ENCODE measurements around the gene NT5C. TPM values are rescaled to one million over a fixed set of nuclear protein-coding genes. Genes with fewer than 3 reads are reported as not detected.
"Not testable (repeated sequence)": the region's sequence is repeated elsewhere in the genome, so short reads cannot be mapped to it uniquely, and the experiment has no call there.

Gene NT5C
- total RNA-seq, 1 donor from 2014 or later: 98.5 TPM

DNA sequence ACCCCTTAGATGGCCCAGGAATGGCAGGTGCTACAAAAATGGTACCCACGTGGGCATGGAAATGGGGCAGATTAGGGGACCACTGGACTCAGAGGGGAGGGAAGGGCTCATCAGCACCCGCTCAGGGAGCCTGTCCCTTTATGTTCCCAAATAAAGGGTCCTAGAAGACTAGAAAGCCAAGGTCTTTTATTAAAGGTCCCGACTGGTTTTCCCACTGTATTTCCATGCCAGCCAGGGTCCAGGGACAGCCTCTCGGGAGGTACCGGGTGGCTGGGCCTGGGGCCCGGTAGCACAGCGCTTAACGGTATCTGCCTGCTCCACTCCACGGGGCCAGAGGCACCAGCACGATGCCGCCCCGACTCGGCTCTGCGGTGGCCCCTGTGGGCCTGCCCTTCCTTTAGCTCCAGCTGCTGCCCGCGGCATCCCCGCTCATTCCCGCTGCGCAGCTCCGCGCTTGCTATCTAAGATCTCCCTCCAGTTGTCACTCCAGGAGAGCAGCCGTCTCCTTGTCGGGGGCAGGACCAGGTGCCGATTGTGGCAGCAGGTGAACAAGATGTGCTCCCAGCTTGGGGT is 1.4 kb downstream of the NT5C start:
- Histone ChIP-seq H3K36me3 (peaks cover 0 to 6% of the 10 kb centered on the region in 2 donors), H3K4me3 (peak overlapping the region; percentile 61 to 69), H3K4me1 (peaks cover 28% of the 10 kb centered on the region), H3K27me3 (no peaks in the 10 kb centered on the region), H3K9me3 (no peaks in the 10 kb centered on the region), H3K27ac (peak overlapping the region; percentile 73)
- intact Hi-C loops (cut with DNase I): no loop called here
- no peak for DNase-seq (ENCODE audit: extremely low spot score in 2 of 2)
- TF ChIP-seq POLR2A (IDR thresholded peaks at IDR 0.05) (no peak), POLR2AphosphoS5 (IDR thresholded peaks at IDR 0.05; ENCODE audit: insufficient read depth in 1 of 2, low read depth in 1 of 2) (no peak)
- TF ChIP-seq, protein P1, sequence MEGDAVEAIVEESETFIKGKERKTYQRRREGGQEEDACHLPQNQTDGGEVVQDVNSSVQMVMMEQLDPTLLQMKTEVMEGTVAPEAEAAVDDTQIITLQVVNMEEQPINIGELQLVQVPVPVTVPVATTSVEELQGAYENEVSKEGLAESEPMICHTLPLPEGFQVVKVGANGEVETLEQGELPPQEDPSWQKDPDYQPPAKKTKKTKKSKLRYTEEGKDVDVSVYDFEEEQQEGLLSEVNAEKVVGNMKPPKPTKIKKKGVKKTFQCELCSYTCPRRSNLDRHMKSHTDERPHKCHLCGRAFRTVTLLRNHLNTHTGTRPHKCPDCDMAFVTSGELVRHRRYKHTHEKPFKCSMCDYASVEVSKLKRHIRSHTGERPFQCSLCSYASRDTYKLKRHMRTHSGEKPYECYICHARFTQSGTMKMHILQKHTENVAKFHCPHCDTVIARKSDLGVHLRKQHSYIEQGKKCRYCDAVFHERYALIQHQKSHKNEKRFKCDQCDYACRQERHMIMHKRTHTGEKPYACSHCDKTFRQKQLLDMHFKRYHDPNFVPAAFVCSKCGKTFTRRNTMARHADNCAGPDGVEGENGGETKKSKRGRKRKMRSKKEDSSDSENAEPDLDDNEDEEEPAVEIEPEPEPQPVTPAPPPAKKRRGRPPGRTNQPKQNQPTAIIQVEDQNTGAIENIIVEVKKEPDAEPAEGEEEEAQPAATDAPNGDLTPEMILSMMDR (IDR thresholded peaks at IDR 0.05): no peak

DNA sequence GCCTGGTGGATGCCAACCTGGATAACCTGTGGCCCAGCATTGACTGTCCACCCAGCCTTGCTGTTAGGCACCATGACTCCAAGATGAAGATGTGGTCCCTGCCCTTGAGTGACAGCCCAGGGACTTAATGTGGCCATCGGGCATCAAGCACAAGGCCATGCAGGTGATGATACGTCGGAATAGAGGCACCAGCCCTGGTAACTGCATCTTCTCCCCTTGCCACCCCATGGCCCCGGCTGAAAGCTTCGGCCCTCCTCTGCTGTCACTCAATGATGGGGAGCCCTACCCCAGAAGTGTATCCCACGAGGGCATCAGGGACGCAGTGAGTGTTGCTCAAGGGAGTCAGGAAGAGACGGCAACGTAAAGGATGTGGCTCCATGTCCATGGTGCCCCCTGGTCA is 2.0 kb downstream of the NT5C start:
- Histone ChIP-seq H3K4me1 (peaks cover 33% of the 10 kb centered on the region), H3K27ac (no peak overlapping the region), H3K27me3 (no peaks in the 10 kb centered on the region), H3K36me3 (peaks cover 0 to 6% of the 10 kb centered on the region in 2 donors), H3K9me3 (no peaks in the 10 kb centered on the region), H3K4me3 (no peak overlapping the region)
- no peak for DNase-seq (ENCODE audit: extremely low spot score in 2 of 2)
- TF ChIP-seq, protein P1 (IDR thresholded peaks at IDR 0.05): no peak
- TF ChIP-seq POLR2AphosphoS5 (IDR thresholded peaks at IDR 0.05; ENCODE audit: insufficient read depth in 1 of 2, low read depth in 1 of 2) (no peak), POLR2A (IDR thresholded peaks at IDR 0.05) (no peak)
- intact Hi-C loops (cut with DNase I): loop anchor here (10.0 kb wide), 1 partner anchor 55 kb away; no protein-coding TSS in a partner anchor

DNA sequence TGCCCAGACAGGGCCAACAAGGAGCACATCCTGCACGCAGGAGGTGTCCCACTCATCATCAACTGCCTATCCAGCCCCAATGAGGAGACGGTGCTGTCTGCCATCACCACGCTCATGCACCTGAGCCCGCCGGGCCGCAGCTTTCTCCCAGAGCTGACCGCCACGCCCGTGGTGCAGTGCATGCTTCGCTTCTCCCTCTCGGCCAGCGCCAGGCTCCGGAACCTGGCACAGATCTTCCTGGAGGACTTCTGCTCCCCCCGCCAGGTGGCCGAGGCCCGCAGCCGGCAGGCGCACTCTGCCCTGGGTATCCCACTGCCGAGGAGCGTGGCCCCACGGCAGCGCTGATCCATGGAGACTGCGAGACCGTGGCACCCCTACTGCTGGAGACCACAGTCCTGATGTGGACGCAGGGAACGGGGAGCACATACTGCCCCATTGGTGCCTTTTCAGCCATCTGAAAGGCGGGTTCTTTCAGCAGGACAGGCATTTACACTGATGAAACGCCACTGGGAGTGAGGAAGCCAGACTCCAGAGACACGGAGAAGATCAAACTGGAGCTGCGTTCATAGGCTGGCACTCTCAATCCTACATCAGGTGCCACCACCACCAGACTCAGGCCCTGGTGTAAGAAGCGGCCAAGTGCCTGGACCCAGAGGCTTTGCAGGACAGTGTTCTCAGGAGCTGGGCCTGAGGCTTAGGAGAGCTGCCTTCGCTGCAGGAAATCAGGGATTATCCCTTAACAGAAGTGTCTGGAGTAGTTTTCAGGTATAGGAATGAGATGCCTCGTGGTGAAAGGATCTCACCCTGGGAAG is 2.6 kb downstream of the NT5C start:
- H3K4me3 ChIP-seq: no peak overlapping the region
- H3K27me3 ChIP-seq: no peaks in the 10 kb centered on the region
- no peaks in the 10 kb centered on the region for H3K9me3 ChIP-seq
- intact Hi-C loops (cut with DNase I): loop anchor here (10.0 kb wide), 1 partner anchor 54 kb away; no protein-coding TSS in a partner anchor
- no peak for TF ChIP-seq POLR2A (IDR thresholded peaks at IDR 0.05)
- TF ChIP-seq POLR2AphosphoS5 (IDR thresholded peaks at IDR 0.05; ENCODE audit: insufficient read depth in 1 of 2, low read depth in 1 of 2): no peak
- peaks cover 0 to 6% of the 10 kb centered on the region in 2 donors for H3K36me3 ChIP-seq
- H3K4me1 ChIP-seq: peaks cover 37% of the 10 kb centered on the region
- no peak overlapping the region for H3K27ac ChIP-seq
- no peak for DNase-seq (ENCODE audit: extremely low spot score in 2 of 2)

DNA sequence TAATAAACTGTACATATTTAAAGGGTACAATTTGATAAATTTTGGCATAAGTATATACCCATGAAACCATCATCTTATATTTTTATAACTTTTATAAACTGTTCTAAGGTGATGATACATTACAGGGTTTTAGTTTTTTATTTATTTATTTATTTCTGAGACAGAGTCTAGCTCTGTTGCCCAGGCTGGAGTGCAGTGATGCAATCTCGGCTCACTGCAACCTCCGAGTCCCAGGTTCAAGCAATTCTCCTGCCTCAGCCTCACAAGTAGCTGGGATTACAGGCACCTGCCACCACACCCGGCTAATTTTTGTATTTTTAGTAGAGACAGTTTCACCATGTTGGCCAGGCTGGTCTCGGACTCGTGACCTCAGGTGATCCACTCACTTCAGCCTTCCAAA is 3.6 kb downstream of the NT5C start:
- peaks cover 39% of the 10 kb centered on the region for H3K4me1 ChIP-seq
- intact Hi-C loops (cut with DNase I): loop anchor here (10.0 kb wide), 1 partner anchor 53 kb away; no protein-coding TSS in a partner anchor
- H3K27ac ChIP-seq; H3K4me3 ChIP-seq; H3K9me3 ChIP-seq; H3K27me3 ChIP-seq; DNase-seq (ENCODE audit: extremely low spot score in 2 of 2); H3K36me3 ChIP-seq: not testable (repeated sequence)

DNA sequence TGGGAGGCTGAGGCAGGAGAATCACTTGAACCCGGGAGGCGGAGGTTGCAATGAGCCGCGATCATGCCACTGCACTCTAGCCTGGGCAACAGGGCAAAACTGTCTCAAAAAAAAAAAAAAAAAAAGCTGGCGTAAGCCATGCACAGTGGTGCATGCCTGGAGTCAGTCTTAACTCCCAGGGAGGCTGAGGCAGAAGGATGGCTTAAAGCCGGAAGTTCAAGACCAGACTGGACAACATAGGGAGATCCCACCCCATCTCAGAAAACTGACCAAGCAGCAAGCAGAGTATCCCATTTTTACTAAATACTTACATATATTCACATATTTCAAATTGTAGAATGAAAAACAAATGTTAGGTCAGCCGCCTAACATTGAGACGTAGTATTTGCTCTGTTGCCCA is 4.6 kb downstream of the NT5C start:
- Histone ChIP-seq H3K4me3 (no peak overlapping the region), H3K9me3 (no peaks in the 10 kb centered on the region), H3K27ac (no peak overlapping the region), H3K4me1 (peaks cover 39% of the 10 kb centered on the region), H3K27me3 (no peaks in the 10 kb centered on the region), H3K36me3 (peaks cover 0 to 6% of the 10 kb centered on the region in 2 donors)
- DNase-seq (ENCODE audit: extremely low spot score in 2 of 2): no peak
- TF ChIP-seq, protein P1 (IDR thresholded peaks at IDR 0.05): no peak
- no peak for TF ChIP-seq POLR2AphosphoS5 (IDR thresholded peaks at IDR 0.05; ENCODE audit: insufficient read depth in 1 of 2, low read depth in 1 of 2)
- no peak for TF ChIP-seq POLR2A (IDR thresholded peaks at IDR 0.05)
- intact Hi-C loops (cut with DNase I): loop anchor here (10.0 kb wide), 1 partner anchor 52 kb away; no protein-coding TSS in a partner anchor
